IMR-90 (cell line): ENCODE data around the gene SS18. TPM values are rescaled to one million over a fixed set of nuclear protein-coding genes. Genes with fewer than 3 reads are reported as not detected.

Experiments used
- ATAC-seq: fragments of 200-7000 bp; cut with Tn5 transposase; 2 replicates; pipeline ENCODE4 v1.9.1; 2020; ENCODE audit warnings: low read depth, mild to moderate bottlenecking, moderate library complexity
- BruUV-seq: library from RNA; stranded (reverse); fragments of 400-500 nt; replicated peaks from 2 replicates; lab custom pipeline; 2021; lab: Mats Ljungman, UMichigan
- CTCF ChIA-PET: fragments of 300-600 bp; formaldehyde crosslinking; extraction: SDS; loops from one replicate; lab custom pipeline; 2021; ENCODE audit warnings: antibody characterized with exemption; lab: Yijun Ruan, JAX
- POLR2A ChIA-PET: fragments of 300-600 bp; sonication (Branson Sonifier 250); formaldehyde crosslinking; loops from one replicate; lab custom pipeline; 2022; ENCODE audit warnings: antibody characterized with exemption; ENCODE audit not compliant: unreplicated experiment; lab: Charles Lee
- DNase-seq: peaks from one replicate; pipeline ENCODE4 v3.0.0; 2013
- H2AFZ ChIP-seq: replicated peaks from 2 replicates; pipeline ENCODE3; 2013; ENCODE audit warnings: low read length, mild to moderate bottlenecking; ENCODE audit not compliant: poor library complexity
- H2AK5ac ChIP-seq: 2 replicates; pipeline ENCODE4 v1.6.1; 2013; ENCODE audit warnings: low read depth, low read length, inconsistent platforms
- H2AK9ac ChIP-seq: replicated peaks from 2 replicates; pipeline ENCODE3; 2013; ENCODE audit warnings: mild to moderate bottlenecking, low read depth, low read length, moderate library complexity; ENCODE audit not compliant: poor library complexity
- H2BK120ac ChIP-seq: 2 replicates; pipeline ENCODE4 v1.6.1; 2013; ENCODE audit warnings: low read depth, low read length, inconsistent platforms
- H2BK15ac ChIP-seq: 3 replicates; pipeline ENCODE4 v1.6.1; 2013; ENCODE audit warnings: low read depth, low read length, inconsistent platforms
- H2BK20ac ChIP-seq: 2 replicates; pipeline ENCODE4 v1.6.1; 2013; ENCODE audit warnings: low read depth, mild to moderate bottlenecking, inconsistent platforms, low read length, moderate library complexity
- H2BK5ac ChIP-seq: 2 replicates; pipeline ENCODE4 v1.6.1; 2013; ENCODE audit warnings: mild to moderate bottlenecking, low read depth, low read length, inconsistent platforms; ENCODE audit not compliant: poor library complexity, severe bottlenecking
- H3K14ac ChIP-seq: replicated peaks from 2 replicates; pipeline ENCODE4 v1.6.1; 2013; ENCODE audit warnings: low read depth, low read length, inconsistent platforms
- H3K18ac ChIP-seq: 2 replicates; pipeline ENCODE4 v1.6.1; 2013; ENCODE audit warnings: low read depth, low read length, control low read depth
- H3K23ac ChIP-seq: 2 replicates; pipeline ENCODE4 v1.6.1; 2013; ENCODE audit warnings: low read depth, low read length, inconsistent platforms
- H3K27ac ChIP-seq: 2 replicates; pipeline ENCODE4 v1.5.1; 2013; ENCODE audit warnings: mild to moderate bottlenecking, control low read depth, low read length; ENCODE audit not compliant: insufficient read depth
- H3K27me3 ChIP-seq: 2 replicates; pipeline ENCODE4 v1.6.1; 2013; ENCODE audit warnings: low read length; ENCODE audit not compliant: control insufficient read depth, insufficient read depth
- H3K36me3 ChIP-seq: 2 replicates; pipeline ENCODE4 v1.6.1; 2013; ENCODE audit warnings: low read length, mixed read lengths; ENCODE audit not compliant: control insufficient read depth, insufficient read depth
- H3K4ac ChIP-seq: 2 replicates; pipeline ENCODE4 v1.6.1; 2013; ENCODE audit warnings: low read depth, low read length, inconsistent platforms
- H3K4me1 ChIP-seq: 2 replicates; pipeline ENCODE4 v1.6.1; 2013; ENCODE audit warnings: low read length, mixed read lengths; ENCODE audit not compliant: control insufficient read depth, insufficient read depth
- H3K4me2 ChIP-seq: 2 replicates; pipeline ENCODE4 v1.6.1; 2013; ENCODE audit warnings: low read depth, mild to moderate bottlenecking, control low read depth, low read length, moderate library complexity
- H3K4me3 ChIP-seq: 2 replicates; pipeline ENCODE4 v1.5.1; 2013; ENCODE audit warnings: low read depth, mild to moderate bottlenecking, control low read depth, low read length, moderate library complexity; ENCODE audit not compliant: insufficient read depth
- H3K56ac ChIP-seq: 2 replicates; pipeline ENCODE4 v1.6.1; 2013; ENCODE audit warnings: low read length, inconsistent platforms; ENCODE audit not compliant: insufficient read depth; ENCODE audit errors: extremely low read depth
- H3K79me1 ChIP-seq, 2 experiments: 2 replicates each; pipeline ENCODE4 v1.6.1; 2013; ENCODE audit warnings: low read length in 2 of 2, inconsistent platforms in 1 of 2, low read depth in 1 of 2
- H3K9ac ChIP-seq: 2 replicates; pipeline ENCODE4 v1.6.1; 2013; ENCODE audit warnings: low read depth, low read length, control low read depth
- H3K9me1 ChIP-seq: 2 replicates; pipeline ENCODE4 v1.6.1; 2013; ENCODE audit warnings: low read length, inconsistent platforms; ENCODE audit not compliant: insufficient read depth
- H3K9me3 ChIP-seq: 2 replicates; pipeline ENCODE4 v1.6.1; 2013; ENCODE audit warnings: low read length; ENCODE audit not compliant: control insufficient read depth, insufficient read depth
- H4K20me1 ChIP-seq: 2 replicates; pipeline ENCODE4 v1.6.1; 2013; ENCODE audit warnings: low read length, inconsistent platforms; ENCODE audit not compliant: insufficient read depth
- H4K5ac ChIP-seq: 2 replicates; pipeline ENCODE4 v1.6.1; 2013; ENCODE audit warnings: mild to moderate bottlenecking, low read depth, low read length, control low read depth
- H4K8ac ChIP-seq, 2 experiments: 2 replicates each; pipeline ENCODE4 v1.6.1; 2013; ENCODE audit warnings: low read depth in 2 of 2, low read length in 2 of 2, control low read depth in 1 of 2, inconsistent platforms in 1 of 2
- H4K91ac ChIP-seq: 2 replicates; pipeline ENCODE4 v1.6.1; 2013; ENCODE audit warnings: low read depth, low read length, inconsistent platforms; ENCODE audit not compliant: insufficient read depth
- BHLHE40 ChIP-seq: fragments of 150-350 bp; IDR thresholded peaks from 2 replicates; pipeline ENCODE4 v1.6.1; 2016; ENCODE audit warnings: mild to moderate bottlenecking, low read depth, low read length
- CEBPB ChIP-seq: IDR thresholded peaks from 2 replicates; pipeline ENCODE4 v1.6.1; 2012; ENCODE audit warnings: low read depth, low read length, improper control_type of control experiment
- CHD1 ChIP-seq: IDR thresholded peaks from 2 replicates; pipeline ENCODE4 v1.6.1; 2012; ENCODE audit warnings: low read depth, low read length, improper control_type of control experiment
- FOS ChIP-seq: fragments of 150-350 bp; IDR thresholded peaks from 2 replicates; pipeline ENCODE4 v1.6.1; 2016; ENCODE audit warnings: low read depth, low read length
- MAFK ChIP-seq: IDR thresholded peaks from 2 replicates; pipeline ENCODE4 v1.6.1; 2012; ENCODE audit warnings: low read depth, low read length, improper control_type of control experiment
- MAZ ChIP-seq: IDR thresholded peaks from 2 replicates; pipeline ENCODE4 v1.6.1; 2012; ENCODE audit warnings: low read depth, mild to moderate bottlenecking, low read length, improper control_type of control experiment, moderate library complexity, borderline replicate concordance
- MXI1 ChIP-seq: IDR thresholded peaks from 2 replicates; pipeline ENCODE4 v1.6.1; 2012; ENCODE audit warnings: low read depth, mild to moderate bottlenecking, low read length, moderate library complexity, borderline replicate concordance
- NFE2L2 ChIP-seq: fragments of 150-350 bp; IDR thresholded peaks from 2 replicates; pipeline ENCODE4 v1.6.1; 2016; ENCODE audit warnings: low read depth, mild to moderate bottlenecking, low read length
- POLR2A ChIP-seq: IDR thresholded peaks from 2 replicates; pipeline ENCODE4 v1.6.1; 2012; ENCODE audit warnings: mild to moderate bottlenecking, low read depth, low read length
- RCOR1 ChIP-seq: IDR thresholded peaks from 2 replicates; pipeline ENCODE4 v1.6.1; 2012; ENCODE audit warnings: mild to moderate bottlenecking, low read length, improper control_type of control experiment; ENCODE audit not compliant: insufficient replicate concordance
- RFX5 ChIP-seq: IDR thresholded peaks from 2 replicates; pipeline ENCODE4 v1.8.0; 2012; ENCODE audit warnings: low read depth, mild to moderate bottlenecking, low read length, moderate library complexity
- SMC3 ChIP-seq: fragments of 150-350 bp; IDR thresholded peaks from 2 replicates; pipeline ENCODE4 v1.6.1; 2016; ENCODE audit warnings: low read depth, mild to moderate bottlenecking, antibody characterized with exemption, low read length, moderate library complexity
- WGBS, 2 experiments: methylation state at CpG; one replicate each; pipeline versions ENCODE4 v1.1.5 to v1.1.7; 2013; ENCODE audit warnings: missing lambda C conversion rate in 2 of 2; ENCODE audit not compliant: insufficient read length in 1 of 2; ENCODE audit errors: extremely low coverage in 2 of 2; 5-methylcytosine and 5-hydroxymethylcytosine counted together
- dilution Hi-C: fragments of 300-500 bp; cut with HindIII; formaldehyde crosslinking; loops from one replicate; pipeline ENCODE4 v1.14.3; 2018; ENCODE audit warnings: low sequenced_read_pairs; ENCODE audit not compliant: unreplicated experiment
- in situ Hi-C: fragments of 300-500 bp; cut with MboI; formaldehyde crosslinking; loops from 3 replicates; pipeline ENCODE4 v1.14.3; 2019; ENCODE audit warnings: low sequenced_read_pairs, inconsistent platforms, mixed read lengths
- intact Hi-C: fragments of 100-400 bp; cut with micrococcal nuclease; formaldehyde crosslinking; loops from 2 replicates; pipeline ENCODE4 v1.10.0; 2022
- polyA plus RNA-seq, 3 experiments: library from polyadenylated mRNA; depleted of rRNA; stranded (reverse); fragments of >200 nt; gene quantifications; 2 replicates each; pipeline ENCODE4 v1.2.3, GENCODE V29; 2012; ENCODE audit warnings: low replicate concordance in 1 of 3
- total RNA-seq: library from RNA; depleted of rRNA; stranded (reverse); fragments of >200 nt; gene quantifications from 2 replicates; pipeline ENCODE4 v1.2.3, GENCODE V29; 2012

Gene SS18
- total and polyA plus RNA-seq, 2 of the 4 experiments (the other 2 are of a cell fraction): 112 to 242 TPM

DNA sequence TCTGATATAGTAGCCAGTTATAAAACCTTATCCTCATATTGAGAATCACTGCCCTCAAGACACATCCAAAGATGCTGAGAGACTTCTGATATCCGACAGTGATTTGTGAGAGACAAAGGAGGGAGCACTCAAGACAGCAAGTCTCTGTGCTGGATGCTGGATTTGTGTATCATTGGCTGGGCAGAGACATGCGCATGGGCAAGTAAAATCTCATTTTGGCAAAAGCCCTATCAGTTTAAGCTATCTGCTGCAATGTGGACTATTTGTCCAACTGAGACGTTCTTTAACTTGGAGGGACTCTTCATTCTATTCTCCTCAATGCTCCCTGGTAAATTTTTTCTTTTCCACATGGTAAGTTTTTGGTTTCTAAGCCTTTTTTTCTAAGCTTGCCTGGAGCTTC lies 107.5 kb downstream of the SS18 start:
- in situ Hi-C loops (no loop called here), dilution Hi-C loops (no loop called here), intact Hi-C loops (no loop called here)
- POLR2A ChIA-PET: no interaction called here
- no peak overlapping the region for H3K4me3 ChIP-seq
- H3K18ac ChIP-seq: no peak overlapping the region
- no peaks in the 10 kb centered on the region for H4K20me1 ChIP-seq
- H3K9ac ChIP-seq: no peak overlapping the region
- no peaks in the 10 kb centered on the region for H3K36me3 ChIP-seq
- no peak overlapping the region for H3K4ac ChIP-seq
- H2AK5ac ChIP-seq: no peak overlapping the region
- H3K4me1 ChIP-seq: no peaks in the 10 kb centered on the region
- no peak for ATAC-seq
- no peak for TF ChIP-seq SMC3
- no peak for TF ChIP-seq POLR2A
- TF ChIP-seq RFX5: no peak
- no peak for TF ChIP-seq CHD1
- no peak for TF ChIP-seq MXI1
- no peak for TF ChIP-seq MAFK
- no peak for TF ChIP-seq CEBPB
- TF ChIP-seq FOS: no peak
- no peak for TF ChIP-seq RCOR1
- TF ChIP-seq MAZ: no peak
- TF ChIP-seq BHLHE40: no peak
- no peak for TF ChIP-seq NFE2L2
- no peak overlapping the region for H2BK120ac ChIP-seq
- no peak overlapping the region for H4K91ac ChIP-seq
- H3K4me2 ChIP-seq: no peak overlapping the region
- no peaks in the 10 kb centered on the region for H3K9me3 ChIP-seq
- no peaks in the 10 kb centered on the region for H3K9me1 ChIP-seq
- BruUV-seq: no TSS peak
- H4K5ac ChIP-seq: no peak overlapping the region
- no peaks in the 10 kb centered on the region for H3K79me1 ChIP-seq
- no peak overlapping the region for H2AFZ ChIP-seq
- H3K56ac ChIP-seq: no peak overlapping the region
- H3K27me3 ChIP-seq: peaks cover 2% of the 10 kb centered on the region; the same call in 1 of the 2 replicates
- no peak overlapping the region for H2BK5ac ChIP-seq
- no CpG with 5 or more reads among the region's 3 CpGs for WGBS, 2 experiments
- H2BK15ac ChIP-seq: no peak overlapping the region
- no peak overlapping the region for H4K8ac ChIP-seq
- CTCF ChIA-PET: no interaction called here
- H3K27ac ChIP-seq: no peak overlapping the region
- DNase-seq: no peak
- no peak overlapping the region for H3K14ac ChIP-seq
- H2BK20ac ChIP-seq: no peak overlapping the region
- no peak overlapping the region for H3K23ac ChIP-seq
- no peak overlapping the region for H2AK9ac ChIP-seq
